Nasal cavity respiratory epithelium epithelial cell of viscerocranial mucosa (primary cell): Measurements from ENCODE around the gene TMEM39A. TPM values are rescaled to one million over a fixed set of nuclear protein-coding genes. Genes with fewer than 3 reads are reported as not detected.

Experiments used
- total RNA-seq: library from RNA; depleted of rRNA; stranded (reverse); fragments of >200 nt; gene quantifications from 2 replicates; pipeline ENCODE4 v1.2.3, GENCODE V29; 2014

The TMEM39A gene, protein sequence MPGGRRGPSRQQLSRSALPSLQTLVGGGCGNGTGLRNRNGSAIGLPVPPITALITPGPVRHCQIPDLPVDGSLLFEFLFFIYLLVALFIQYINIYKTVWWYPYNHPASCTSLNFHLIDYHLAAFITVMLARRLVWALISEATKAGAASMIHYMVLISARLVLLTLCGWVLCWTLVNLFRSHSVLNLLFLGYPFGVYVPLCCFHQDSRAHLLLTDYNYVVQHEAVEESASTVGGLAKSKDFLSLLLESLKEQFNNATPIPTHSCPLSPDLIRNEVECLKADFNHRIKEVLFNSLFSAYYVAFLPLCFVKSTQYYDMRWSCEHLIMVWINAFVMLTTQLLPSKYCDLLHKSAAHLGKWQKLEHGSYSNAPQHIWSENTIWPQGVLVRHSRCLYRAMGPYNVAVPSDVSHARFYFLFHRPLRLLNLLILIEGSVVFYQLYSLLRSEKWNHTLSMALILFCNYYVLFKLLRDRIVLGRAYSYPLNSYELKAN
- total RNA-seq, result 52.3 and 67.0 TPM in 2 replicates

DNA sequence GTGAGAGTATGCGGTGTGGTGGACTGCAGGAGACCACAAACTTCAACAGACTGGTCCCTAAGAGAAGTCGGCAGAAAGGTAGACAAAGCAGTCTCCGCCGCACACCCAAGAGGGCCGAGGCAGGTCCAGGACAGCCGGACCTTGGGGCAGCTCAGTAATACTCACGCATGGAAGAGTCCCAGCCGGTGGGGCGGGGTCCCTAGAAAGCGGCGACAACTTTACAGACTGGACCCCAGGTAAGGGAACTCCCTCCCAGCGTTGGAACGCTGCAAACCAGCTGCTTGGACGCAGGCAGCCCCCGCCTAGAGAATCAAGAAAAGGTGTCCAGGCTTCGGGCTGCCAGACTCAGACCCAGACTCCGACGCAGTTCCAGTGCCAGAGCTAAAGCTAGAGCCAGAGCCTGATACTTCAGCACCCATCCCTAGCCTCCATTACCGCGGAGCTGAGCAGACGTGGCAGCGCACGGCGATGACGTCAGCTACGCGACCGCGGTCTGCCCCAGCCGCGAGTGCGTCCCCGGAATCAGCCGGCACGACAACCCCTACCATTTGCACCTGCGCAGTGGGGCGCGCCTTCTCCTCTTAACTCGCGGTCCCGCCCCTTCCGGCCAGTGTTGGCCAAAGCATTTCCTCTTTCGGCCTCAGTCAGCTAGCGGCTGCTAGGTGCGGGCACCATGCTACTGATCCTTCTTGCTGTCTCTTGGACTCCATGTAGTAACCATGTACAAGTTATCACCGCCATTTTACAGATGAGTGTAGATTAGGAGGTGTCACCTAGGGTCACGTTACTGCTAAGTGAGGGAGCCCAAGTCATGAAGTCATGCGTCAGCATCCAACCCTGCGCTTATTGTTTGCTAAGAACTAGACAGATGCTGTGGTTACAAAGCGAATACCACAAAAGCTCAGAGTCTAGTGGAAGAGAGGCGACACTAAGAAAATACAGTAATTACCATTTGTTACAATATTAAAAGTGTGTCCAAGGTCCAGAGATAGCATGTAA lies at the start of gene TMEM39A:
TSS of gene TMEM39A (minus strand) at position 445 of the 999 bp plus-strand sequence. CDS start 1,541 bp downstream, outside the sequence.

DNA sequence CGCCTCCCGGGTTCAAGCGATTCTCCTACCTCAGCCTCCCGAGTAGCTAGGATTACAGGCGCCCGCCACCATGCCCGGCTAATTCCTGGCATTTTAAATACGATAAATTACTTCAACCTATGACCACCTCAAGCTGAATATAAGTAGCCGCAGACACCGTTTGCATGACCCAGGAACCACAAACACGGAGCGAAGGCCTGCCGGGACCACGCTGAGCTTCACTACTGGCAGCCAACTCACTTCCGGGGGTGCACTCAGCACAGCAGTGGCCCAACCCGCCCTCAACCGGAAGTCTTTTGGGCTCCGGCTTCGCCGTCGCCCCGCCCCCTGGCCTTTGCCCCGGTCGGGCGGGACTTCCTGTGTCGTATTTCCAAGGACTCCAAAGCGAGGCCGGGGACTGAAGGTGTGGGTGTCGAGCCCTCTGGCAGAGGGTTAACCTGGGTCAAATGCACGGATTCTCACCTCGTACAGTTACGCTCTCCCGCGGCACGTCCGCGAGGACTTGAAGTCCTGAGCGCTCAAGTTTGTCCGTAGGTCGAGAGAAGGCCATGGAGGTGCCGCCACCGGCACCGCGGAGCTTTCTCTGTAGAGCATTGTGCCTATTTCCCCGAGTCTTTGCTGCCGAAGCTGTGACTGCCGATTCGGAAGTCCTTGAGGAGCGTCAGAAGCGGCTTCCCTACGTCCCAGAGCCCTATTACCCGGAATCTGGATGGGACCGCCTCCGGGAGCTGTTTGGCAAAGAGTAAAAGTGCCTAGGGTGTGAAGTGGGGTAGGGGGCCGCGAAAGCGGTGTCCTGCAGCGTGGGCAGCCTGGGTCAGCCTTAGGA lies 35.0 kb upstream of the TMEM39A start, which contains the start of gene TIMMDC1:
TSS of gene TIMMDC1 (plus strand) at position 362 of the 826 bp plus-strand sequence. CDS start at position 549, 187 bp downstream.

Other genes with a start within 250 kb of the TMEM39A start
- 31.1 and 56.4 TPM in 2 replicates for gene B4GALT4, start 222.7 kb downstream of the TMEM39A start, total RNA-seq
- gene ARHGAP31, start 169.2 kb downstream of the TMEM39A start, total RNA-seq, result under 0.01 and 0.85 TPM in 2 replicates
- gene POGLUT1, start 5.3 kb upstream of the TMEM39A start, total RNA-seq, result 15.0 and 19.8 TPM in 2 replicates
- gene TIMMDC1, start 34.9 kb upstream of the TMEM39A start, total RNA-seq, result 61.6 and 75.2 TPM in 2 replicates
- gene CD80, start 96.0 kb upstream of the TMEM39A start, total RNA-seq, result not detected in 2 replicates
- gene ADPRH, start 115.9 kb upstream of the TMEM39A start, total RNA-seq, result 0.68 and 3.9 TPM in 2 replicates
- 0.14 TPM in 1 of 2 replicates, not detected in the other for gene PLA1A, start 134.3 kb upstream of the TMEM39A start, total RNA-seq
- 0.28 and 0.34 TPM in 2 replicates for gene POPDC2, start 197.0 kb upstream of the TMEM39A start, total RNA-seq
- 22.2 and 24.4 TPM in 2 replicates for gene COX17, start 213.8 kb upstream of the TMEM39A start, total RNA-seq
- gene CFAP91, start 239.4 kb upstream of the TMEM39A start, total RNA-seq, result 0.07 TPM in 1 of 2 replicates, not detected in the other